ENCODE measurements around the gene ATXN2.

GRCh38 chr12:111446631-111447570 lies 152.2 kb downstream of the ATXN2 start:
- TF ChIP-seq CTCF (conservative IDR thresholded peaks at IDR 0.05; ENCODE audit: low read depth, low read length) (no peak), EZH2 (IDR thresholded peaks at IDR 0.05; ENCODE audit: low read length, unreplicated experiment) (no peak)
